MM.1S (cell line): ENCODE results near the gene SFXN5.

Source experiments
- DNase-seq: peaks from one replicate; pipeline ENCODE4 v3.0.0-alpha.2; 2015
- H2AFZ ChIP-seq: fragments of 300-600 bp; sonication (generic); 2 replicates; pipeline ENCODE4 v1.6.0; 2016; ENCODE audit warnings: antibody characterized with exemption, low read length
- H3F3A ChIP-seq: fragments of 300-600 bp; sonication (generic); 2 replicates; pipeline ENCODE4 v1.6.1; 2016; ENCODE audit warnings: mild to moderate bottlenecking, antibody characterized with exemption, low read length, moderate library complexity, mixed read lengths; ENCODE audit not compliant: insufficient read depth
- H3K27ac ChIP-seq: fragments of 300-600 bp; sonication (generic); 2 replicates; pipeline ENCODE4 v1.5.1; 2016; ENCODE audit warnings: mild to moderate bottlenecking, low read length
- H3K27me3 ChIP-seq: fragments of 300-600 bp; sonication (generic); replicated peaks from 2 replicates; pipeline ENCODE4 v1.6.0; 2016; ENCODE audit warnings: low read length; ENCODE audit not compliant: insufficient read depth
- H3K36me3 ChIP-seq: fragments of 300-600 bp; sonication (generic); replicated peaks from 2 replicates; pipeline ENCODE4 v1.6.1; 2016; ENCODE audit warnings: mild to moderate bottlenecking, low read length, mixed read lengths; ENCODE audit not compliant: insufficient read depth
- H3K4me1 ChIP-seq: fragments of 300-600 bp; sonication (generic); 2 replicates; pipeline ENCODE4 v1.6.1; 2016; ENCODE audit warnings: low read length, mixed read lengths
- H3K4me2 ChIP-seq: fragments of 300-600 bp; sonication (generic); 2 replicates; pipeline ENCODE4 v1.6.0; 2016; ENCODE audit warnings: low read depth, low read length
- H3K4me3 ChIP-seq: fragments of 300-600 bp; sonication (generic); 2 replicates; pipeline ENCODE4 v1.5.1; 2016; ENCODE audit warnings: low read length, mixed read lengths
- H3K79me2 ChIP-seq: fragments of 300-600 bp; sonication (generic); 2 replicates; pipeline ENCODE4 v1.6.1; 2016; ENCODE audit warnings: mixed run types, low read length, mixed read lengths
- H3K9ac ChIP-seq: fragments of 300-600 bp; sonication (generic); 2 replicates; pipeline ENCODE4 v1.6.1; 2016; ENCODE audit warnings: low read length, mixed read lengths
- H3K9me2 ChIP-seq: fragments of 300-600 bp; sonication (generic); replicated peaks from 2 replicates; pipeline ENCODE4 v1.6.1; 2016; ENCODE audit warnings: mild to moderate bottlenecking, low read length, mixed read lengths; ENCODE audit not compliant: insufficient read depth
- H3K9me3 ChIP-seq: fragments of 300-600 bp; sonication (generic); replicated peaks from 2 replicates; pipeline ENCODE4 v1.6.1; 2016; ENCODE audit warnings: mild to moderate bottlenecking, low read length, mixed read lengths; ENCODE audit not compliant: insufficient read depth
- H4K20me1 ChIP-seq: fragments of 300-600 bp; sonication (generic); 2 replicates; pipeline ENCODE4 v1.6.1; 2016; ENCODE audit warnings: mild to moderate bottlenecking, low read length, moderate library complexity, mixed read lengths; ENCODE audit not compliant: insufficient read depth
- CTCF ChIP-seq: fragments of 300-600 bp; sonication (generic); IDR thresholded peaks from 2 replicates; pipeline ENCODE4 v1.5.1; 2016; ENCODE audit warnings: antibody characterized with exemption, low read length, mixed read lengths
- EZH2 ChIP-seq: fragments of 300-600 bp; sonication (generic); optimal IDR thresholded peaks from 2 replicates; pipeline ENCODE3; 2017; ENCODE audit warnings: low read depth, mild to moderate bottlenecking, antibody characterized with exemption, low read length, mixed read lengths
- EZH2phosphoT487 ChIP-seq: fragments of 300-600 bp; sonication (generic); IDR thresholded peaks from 2 replicates; pipeline ENCODE4 v1.6.1; 2018; ENCODE audit warnings: antibody characterized with exemption, low read length

Gene SFXN5

GRCh38 chr2:72933646-72934151 lies 137.8 kb downstream of the SFXN5 start:
- Histone ChIP-seq H3K79me2 (no peaks in the 10 kb centered on the region), H4K20me1 (no peaks in the 10 kb centered on the region), H3K9ac (no peak overlapping the region), H3K4me2 (no peak overlapping the region), H3K9me2 (no peaks in the 10 kb centered on the region), H3K27ac (no peak overlapping the region), H3F3A (no peaks in the 10 kb centered on the region), H2AFZ (no peak overlapping the region), H3K4me3 (no peak overlapping the region), H3K4me1 (no peaks in the 10 kb centered on the region), H3K36me3 (no peaks in the 10 kb centered on the region), H3K9me3 (no peaks in the 10 kb centered on the region), H3K27me3 (no peaks in the 10 kb centered on the region)
- DNase-seq, result no peak
- TF ChIP-seq CTCF (no peak), EZH2 (no peak), EZH2phosphoT487 (no peak)

DNA sequence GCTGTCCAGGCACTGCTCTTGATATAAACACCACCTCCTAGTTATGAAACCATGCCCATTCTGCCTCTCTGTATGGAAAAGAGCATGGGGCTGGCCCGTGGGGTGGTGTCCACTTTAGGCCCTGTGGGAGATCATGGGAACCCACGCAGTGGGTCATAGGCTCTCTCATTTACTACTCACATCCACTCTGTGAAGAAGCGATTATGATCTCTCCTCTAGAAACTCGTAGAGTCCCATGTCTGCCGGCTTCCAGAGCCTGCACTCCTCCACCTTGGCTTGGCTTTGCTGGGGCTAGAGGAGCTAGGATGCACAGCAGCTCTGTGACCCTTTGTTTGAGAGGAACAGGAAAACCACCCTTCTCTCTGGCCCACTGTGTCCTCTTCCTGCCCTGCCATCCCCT lies 138.3 kb downstream of the SFXN5 start:
- Histone ChIP-seq H3K27me3 (no peaks in the 10 kb centered on the region), H3K4me3 (no peak overlapping the region), H2AFZ (no peak overlapping the region), H3K4me1 (no peaks in the 10 kb centered on the region), H3K36me3 (no peaks in the 10 kb centered on the region), H3K9me2 (no peaks in the 10 kb centered on the region), H4K20me1 (no peaks in the 10 kb centered on the region), H3K9me3 (no peaks in the 10 kb centered on the region), H3F3A (no peaks in the 10 kb centered on the region), H3K79me2 (no peaks in the 10 kb centered on the region), H3K27ac (no peak overlapping the region), H3K4me2 (no peak overlapping the region), H3K9ac (no peak overlapping the region)
- no peak for TF ChIP-seq EZH2
- no peak for TF ChIP-seq CTCF
- TF ChIP-seq EZH2phosphoT487, result no peak
- no peak for DNase-seq

DNA sequence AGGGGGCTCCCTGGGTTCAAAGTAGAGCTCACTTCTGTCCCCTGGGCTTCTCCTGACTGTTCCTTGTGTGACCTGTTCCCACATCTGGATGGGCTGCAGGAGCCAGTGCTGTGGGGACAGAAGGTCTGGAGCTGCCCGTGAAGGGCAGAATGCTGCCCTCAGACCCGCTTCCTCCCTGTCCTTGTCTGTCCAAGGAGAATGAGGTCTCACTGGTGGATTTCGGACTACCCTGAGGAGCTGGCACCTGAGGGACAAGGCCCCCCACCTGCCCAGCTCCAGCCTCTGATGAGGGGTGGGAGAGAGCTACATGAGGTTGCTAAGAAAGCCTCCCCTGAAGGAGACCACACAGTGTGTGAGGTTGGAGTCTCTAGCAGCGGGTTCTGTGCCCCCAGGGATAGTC lies 138.7 kb downstream of the SFXN5 start:
- Histone ChIP-seq H4K20me1 (no peaks in the 10 kb centered on the region), H3K4me3 (no peak overlapping the region), H3K9me2 (no peaks in the 10 kb centered on the region), H3K4me1 (no peaks in the 10 kb centered on the region), H3K4me2 (no peak overlapping the region), H3F3A (no peaks in the 10 kb centered on the region), H3K27me3 (no peaks in the 10 kb centered on the region), H2AFZ (no peak overlapping the region), H3K9me3 (no peaks in the 10 kb centered on the region), H3K79me2 (no peaks in the 10 kb centered on the region), H3K27ac (no peak overlapping the region), H3K9ac (no peak overlapping the region), H3K36me3 (no peaks in the 10 kb centered on the region)
- DNase-seq, result no peak
- TF ChIP-seq EZH2 (no peak), CTCF (no peak), EZH2phosphoT487 (no peak)
